OCI-LY3 (cell line): ENCODE measurements around the gene PACRG.

Experiments used
- H2AFZ ChIP-seq: fragments of 200-600, 300-600 bp; shearing (Covaris generic); 2 replicates; pipeline ENCODE4 v1.6.0; 2014; ENCODE audit warnings: antibody characterized with exemption, low read depth, low read length
- H3K27ac ChIP-seq: fragments of 200-600, 300-600 bp; sonication (generic); 2 replicates; pipeline ENCODE4 v1.5.1; 2014; ENCODE audit warnings: mild to moderate bottlenecking, low read length, moderate library complexity, mixed read lengths
- H3K27me3 ChIP-seq: fragments of 200-600, 300-600 bp; sonication (generic); 2 replicates; pipeline ENCODE4 v1.6.1; 2014; ENCODE audit warnings: low read depth, low read length, mixed read lengths
- H3K36me3 ChIP-seq: fragments of 200-600, 300-600 bp; sonication (generic); replicated peaks from 2 replicates; pipeline ENCODE3; 2014; ENCODE audit warnings: low read depth, low read length, mixed read lengths
- H3K4me1 ChIP-seq: fragments of 300-600, 200-600 bp; sonication (generic); 2 replicates; pipeline ENCODE4 v1.6.1; 2014; ENCODE audit warnings: low read length, mixed read lengths
- H3K4me2 ChIP-seq: fragments of 200-600, 300-600 bp; sonication (generic); 2 replicates; pipeline ENCODE4 v1.6.1; 2014; ENCODE audit warnings: low read length, mixed read lengths
- H3K4me3 ChIP-seq: fragments of 300-600, 200-600 bp; sonication (generic); 2 replicates; pipeline ENCODE4 v1.5.1; 2014; ENCODE audit warnings: antibody characterized with exemption, mild to moderate bottlenecking, low read length, moderate library complexity
- H3K79me2 ChIP-seq: fragments of 300-600, 200-600 bp; shearing (Covaris generic); 2 replicates; pipeline ENCODE4 v1.6.1; 2014; ENCODE audit warnings: mild to moderate bottlenecking, low read length, mixed read lengths
- H3K9ac ChIP-seq: fragments of 300-600, 200-600 bp; shearing (Covaris generic); 2 replicates; pipeline ENCODE4 v1.6.0; 2014; ENCODE audit warnings: mild to moderate bottlenecking, low read length, moderate library complexity
- H3K9me3 ChIP-seq: fragments of 200-600, 300-600 bp; shearing (Covaris generic); 2 replicates; pipeline ENCODE4 v1.6.1; 2014; ENCODE audit warnings: low read length, mixed read lengths; ENCODE audit not compliant: insufficient read depth
- H4K20me1 ChIP-seq: fragments of 200-600, 300-600 bp; sonication (generic); 2 replicates; pipeline ENCODE4 v1.6.1; 2016; ENCODE audit warnings: low read length, mixed read lengths; ENCODE audit not compliant: insufficient read depth
- EZH2phosphoT487 ChIP-seq: fragments of 200-600 bp; shearing (Covaris generic); IDR thresholded peaks from 2 replicates; pipeline ENCODE4 v1.6.1; 2018; ENCODE audit warnings: antibody characterized with exemption, mixed run types, low read depth
- TF ChIP-seq, protein P1 (sequence below): fragments of 200-600, 300-600 bp; sonication (generic); IDR thresholded peaks from 2 replicates; pipeline ENCODE4 v1.5.1; 2014; ENCODE audit warnings: antibody characterized with exemption, low read length, low read depth

PACRG gene

DNA sequence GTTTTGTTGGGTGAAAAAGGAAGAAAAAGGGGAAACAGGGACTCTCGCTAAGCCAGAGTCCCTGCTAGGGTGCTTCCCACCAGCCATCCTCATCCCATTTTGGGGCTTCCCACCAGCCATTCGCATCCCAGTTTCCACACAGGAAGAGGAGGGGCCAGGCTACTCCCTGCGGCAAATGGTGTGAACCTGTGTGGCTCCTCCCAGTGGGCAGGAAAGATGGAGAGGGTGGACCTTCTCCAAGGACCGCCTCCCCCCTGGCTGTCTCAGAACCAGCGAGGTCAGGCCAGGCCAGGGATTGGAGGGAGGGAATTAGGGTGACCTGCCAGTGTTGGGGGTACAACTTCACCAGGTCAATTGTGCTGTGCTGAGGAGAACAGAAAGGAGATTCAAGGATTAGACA, 326.9 kb downstream of the PACRG start:
- no peaks in the 10 kb centered on the region for H3K79me2 ChIP-seq
- no peak overlapping the region for H3K4me2 ChIP-seq
- H2AFZ ChIP-seq: no peak overlapping the region
- H4K20me1 ChIP-seq: no peaks in the 10 kb centered on the region
- TF ChIP-seq EZH2phosphoT487: no peak
- TF ChIP-seq, protein P1, sequence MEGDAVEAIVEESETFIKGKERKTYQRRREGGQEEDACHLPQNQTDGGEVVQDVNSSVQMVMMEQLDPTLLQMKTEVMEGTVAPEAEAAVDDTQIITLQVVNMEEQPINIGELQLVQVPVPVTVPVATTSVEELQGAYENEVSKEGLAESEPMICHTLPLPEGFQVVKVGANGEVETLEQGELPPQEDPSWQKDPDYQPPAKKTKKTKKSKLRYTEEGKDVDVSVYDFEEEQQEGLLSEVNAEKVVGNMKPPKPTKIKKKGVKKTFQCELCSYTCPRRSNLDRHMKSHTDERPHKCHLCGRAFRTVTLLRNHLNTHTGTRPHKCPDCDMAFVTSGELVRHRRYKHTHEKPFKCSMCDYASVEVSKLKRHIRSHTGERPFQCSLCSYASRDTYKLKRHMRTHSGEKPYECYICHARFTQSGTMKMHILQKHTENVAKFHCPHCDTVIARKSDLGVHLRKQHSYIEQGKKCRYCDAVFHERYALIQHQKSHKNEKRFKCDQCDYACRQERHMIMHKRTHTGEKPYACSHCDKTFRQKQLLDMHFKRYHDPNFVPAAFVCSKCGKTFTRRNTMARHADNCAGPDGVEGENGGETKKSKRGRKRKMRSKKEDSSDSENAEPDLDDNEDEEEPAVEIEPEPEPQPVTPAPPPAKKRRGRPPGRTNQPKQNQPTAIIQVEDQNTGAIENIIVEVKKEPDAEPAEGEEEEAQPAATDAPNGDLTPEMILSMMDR: no peak
- H3K36me3 ChIP-seq: no peaks in the 10 kb centered on the region
- H3K9ac ChIP-seq: no peak overlapping the region
- H3K4me3 ChIP-seq: no peak overlapping the region
- H3K27me3 ChIP-seq: 0 out of 2 replicates have a peak, but pooled peaks cover 3% of the 10 kb centered on the region
- no peak overlapping the region for H3K27ac ChIP-seq
- no peaks in the 10 kb centered on the region for H3K9me3 ChIP-seq
- no peaks in the 10 kb centered on the region for H3K4me1 ChIP-seq

DNA sequence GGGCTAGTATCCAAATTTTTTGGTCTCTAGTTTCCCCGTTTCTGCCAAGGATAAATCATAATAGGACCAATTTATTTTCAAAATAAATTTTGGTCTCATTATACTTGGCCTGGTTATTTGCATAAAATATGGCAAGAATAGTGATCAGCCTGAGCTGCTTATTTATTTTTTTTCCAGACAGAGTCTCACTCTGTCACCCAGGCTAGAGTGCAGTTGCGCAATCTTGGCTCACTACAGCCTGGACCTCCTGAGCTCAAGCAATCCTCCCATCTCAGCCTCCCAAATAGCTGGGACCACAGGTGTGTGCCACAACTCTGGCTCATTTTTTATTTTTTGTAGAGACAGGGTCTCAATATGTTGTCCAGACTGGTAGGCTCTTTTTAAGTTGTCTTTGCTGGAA, 329.5 kb downstream of the PACRG start:
- Histone ChIP-seq H3K27me3 (no peaks in the 10 kb centered on the region), H3K4me1 (no peaks in the 10 kb centered on the region), H3K9me3 (no peaks in the 10 kb centered on the region), H3K36me3 (no peaks in the 10 kb centered on the region), H3K4me3 (no peak overlapping the region), H3K79me2 (no peaks in the 10 kb centered on the region), H3K4me2 (no peak overlapping the region), H3K9ac (no peak overlapping the region), H4K20me1 (no peaks in the 10 kb centered on the region), H2AFZ (no peak overlapping the region), H3K27ac (no peak overlapping the region)
- TF ChIP-seq, protein P1: no peak
- TF ChIP-seq EZH2phosphoT487: no peak

DNA sequence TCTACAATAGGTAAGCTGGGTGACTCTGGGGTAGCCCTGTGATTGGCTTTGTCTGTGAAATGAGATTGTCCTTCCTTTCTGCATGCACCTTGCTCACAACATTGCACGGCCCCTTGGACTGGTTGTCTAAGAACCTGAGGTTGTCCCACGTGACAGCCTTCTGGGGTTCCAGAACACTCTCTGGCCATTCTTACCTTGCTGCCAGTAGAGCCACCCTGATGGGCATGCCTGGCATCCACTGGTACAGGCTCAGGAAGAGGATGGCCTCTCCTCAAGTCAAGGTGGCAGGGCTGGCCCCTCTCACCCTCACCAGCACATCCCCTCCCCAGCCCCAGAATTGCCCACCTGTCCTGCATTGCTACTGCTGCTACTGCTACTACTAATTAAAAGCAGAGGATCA, 335.0 kb downstream of the PACRG start:
- Histone ChIP-seq H3K27me3 (no peaks in the 10 kb centered on the region), H3K4me3 (no peak overlapping the region), H3K4me1 (no peaks in the 10 kb centered on the region), H3K9me3 (no peaks in the 10 kb centered on the region), H3K36me3 (no peaks in the 10 kb centered on the region), H2AFZ (no peak overlapping the region), H3K79me2 (no peaks in the 10 kb centered on the region), H4K20me1 (no peaks in the 10 kb centered on the region), H3K27ac (no peak overlapping the region), H3K9ac (no peak overlapping the region), H3K4me2 (no peak overlapping the region)
- no peak for TF ChIP-seq EZH2phosphoT487
- TF ChIP-seq, protein P1: no peak

DNA sequence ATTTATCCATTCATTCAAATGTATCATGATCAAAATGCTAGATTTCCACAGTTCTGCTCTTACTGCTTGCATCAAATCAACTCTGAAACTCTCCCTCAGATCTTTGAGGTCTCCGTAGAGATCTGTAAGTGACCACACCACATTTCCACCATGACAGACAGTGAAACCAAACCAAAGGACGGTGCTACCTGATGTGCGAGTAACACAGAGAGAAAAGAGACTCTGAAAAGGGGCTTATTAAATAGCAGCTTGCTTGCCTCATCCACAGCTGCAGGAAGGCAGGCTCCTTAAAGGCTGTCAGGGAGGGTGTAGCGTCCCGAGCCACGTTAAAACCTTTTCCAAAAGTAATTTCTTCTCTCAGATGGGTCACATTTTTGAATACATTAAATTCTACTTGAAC, 335.8 kb downstream of the PACRG start:
- Histone ChIP-seq H4K20me1 (no peaks in the 10 kb centered on the region), H3K36me3 (no peaks in the 10 kb centered on the region), H3K4me3 (no peak overlapping the region), H3K9ac (no peak overlapping the region), H3K27ac (no peak overlapping the region), H3K4me2 (no peak overlapping the region), H3K4me1 (no peaks in the 10 kb centered on the region), H3K9me3 (no peaks in the 10 kb centered on the region), H3K27me3 (no peaks in the 10 kb centered on the region), H2AFZ (no peak overlapping the region), H3K79me2 (no peaks in the 10 kb centered on the region)
- TF ChIP-seq, protein P1: no peak
- no peak for TF ChIP-seq EZH2phosphoT487
